DOHH2 (cell line): ENCODE measurements around the gene USH1G.

Source experiments
- EZH2phosphoT487 ChIP-seq: fragments of 200-600 bp; sonication (generic); IDR thresholded peaks from 2 replicates; pipeline ENCODE4 v1.6.1; 2017; ENCODE audit warnings: borderline replicate concordance, mild to moderate bottlenecking, antibody characterized with exemption, low read length, moderate library complexity, mixed read lengths
- TF ChIP-seq, protein P1 (sequence below): fragments of 200-600 bp; sonication (generic); IDR thresholded peaks from one replicate; pipeline ENCODE4 v1.5.1; 2014; ENCODE audit warnings: antibody characterized with exemption, mild to moderate bottlenecking, low read depth, low read length; ENCODE audit not compliant: poor library complexity, severe bottlenecking

DNA sequence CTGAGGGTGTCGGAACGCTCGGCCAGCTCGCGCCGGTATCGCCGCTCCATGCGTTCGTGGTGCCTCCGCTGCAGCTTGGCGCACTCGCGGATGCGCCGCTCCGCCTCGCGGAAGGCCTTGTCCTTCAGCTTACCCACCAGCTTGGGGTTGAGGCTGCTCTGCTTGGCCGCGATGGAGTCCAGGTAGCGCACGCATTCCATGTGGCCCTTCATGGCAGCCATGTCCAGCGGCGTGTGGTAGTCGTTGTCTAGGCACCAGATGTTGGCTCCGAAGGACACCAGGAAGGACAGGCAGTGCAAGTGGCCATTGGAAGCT is 2.8 kb downstream of the USH1G start:
- TF ChIP-seq, protein P1, sequence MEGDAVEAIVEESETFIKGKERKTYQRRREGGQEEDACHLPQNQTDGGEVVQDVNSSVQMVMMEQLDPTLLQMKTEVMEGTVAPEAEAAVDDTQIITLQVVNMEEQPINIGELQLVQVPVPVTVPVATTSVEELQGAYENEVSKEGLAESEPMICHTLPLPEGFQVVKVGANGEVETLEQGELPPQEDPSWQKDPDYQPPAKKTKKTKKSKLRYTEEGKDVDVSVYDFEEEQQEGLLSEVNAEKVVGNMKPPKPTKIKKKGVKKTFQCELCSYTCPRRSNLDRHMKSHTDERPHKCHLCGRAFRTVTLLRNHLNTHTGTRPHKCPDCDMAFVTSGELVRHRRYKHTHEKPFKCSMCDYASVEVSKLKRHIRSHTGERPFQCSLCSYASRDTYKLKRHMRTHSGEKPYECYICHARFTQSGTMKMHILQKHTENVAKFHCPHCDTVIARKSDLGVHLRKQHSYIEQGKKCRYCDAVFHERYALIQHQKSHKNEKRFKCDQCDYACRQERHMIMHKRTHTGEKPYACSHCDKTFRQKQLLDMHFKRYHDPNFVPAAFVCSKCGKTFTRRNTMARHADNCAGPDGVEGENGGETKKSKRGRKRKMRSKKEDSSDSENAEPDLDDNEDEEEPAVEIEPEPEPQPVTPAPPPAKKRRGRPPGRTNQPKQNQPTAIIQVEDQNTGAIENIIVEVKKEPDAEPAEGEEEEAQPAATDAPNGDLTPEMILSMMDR: no peak
- no peak for TF ChIP-seq EZH2phosphoT487
